ENCODE data around the gene INPP5B.
"Not testable (repeated sequence)": the region's sequence is repeated elsewhere in the genome, so short reads cannot be mapped to it uniquely, and the experiment has no call there.

Gene INPP5B

DNA sequence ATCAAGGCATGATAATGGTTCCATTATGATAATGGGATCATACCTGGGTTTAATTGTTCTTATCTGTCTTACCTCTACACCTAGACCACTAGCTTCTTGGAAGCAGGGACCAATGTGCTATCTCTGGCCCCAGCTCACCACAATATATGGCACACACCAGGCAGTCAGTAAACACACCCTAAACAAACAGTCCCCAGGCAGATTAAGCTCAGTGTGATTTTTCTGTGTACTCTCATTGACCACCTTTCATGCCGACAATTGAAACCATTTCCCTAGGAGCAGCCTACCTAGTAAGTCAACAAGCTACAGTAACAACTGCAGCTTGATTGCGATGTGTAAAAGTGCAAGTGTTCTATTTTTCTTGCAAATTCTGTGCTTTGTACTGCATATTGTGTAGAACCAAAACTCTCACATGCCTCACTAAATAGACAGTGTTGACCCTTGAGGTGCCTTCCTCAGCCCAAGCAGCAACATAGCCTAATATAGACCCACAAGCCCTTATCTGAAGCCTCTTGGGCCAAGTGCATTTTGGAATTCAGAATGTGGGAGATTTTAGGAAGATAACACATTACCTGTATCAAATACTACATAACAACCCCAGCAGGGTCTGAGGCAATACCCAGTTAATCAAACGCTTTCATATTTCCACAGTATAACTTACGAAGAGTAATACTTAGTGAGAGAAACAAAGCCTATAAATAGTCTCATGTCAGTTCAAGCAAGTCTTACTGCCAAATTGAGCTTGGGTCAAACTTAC lies 32.0 kb downstream of the INPP5B start:
- TF ChIP-seq, protein P1, sequence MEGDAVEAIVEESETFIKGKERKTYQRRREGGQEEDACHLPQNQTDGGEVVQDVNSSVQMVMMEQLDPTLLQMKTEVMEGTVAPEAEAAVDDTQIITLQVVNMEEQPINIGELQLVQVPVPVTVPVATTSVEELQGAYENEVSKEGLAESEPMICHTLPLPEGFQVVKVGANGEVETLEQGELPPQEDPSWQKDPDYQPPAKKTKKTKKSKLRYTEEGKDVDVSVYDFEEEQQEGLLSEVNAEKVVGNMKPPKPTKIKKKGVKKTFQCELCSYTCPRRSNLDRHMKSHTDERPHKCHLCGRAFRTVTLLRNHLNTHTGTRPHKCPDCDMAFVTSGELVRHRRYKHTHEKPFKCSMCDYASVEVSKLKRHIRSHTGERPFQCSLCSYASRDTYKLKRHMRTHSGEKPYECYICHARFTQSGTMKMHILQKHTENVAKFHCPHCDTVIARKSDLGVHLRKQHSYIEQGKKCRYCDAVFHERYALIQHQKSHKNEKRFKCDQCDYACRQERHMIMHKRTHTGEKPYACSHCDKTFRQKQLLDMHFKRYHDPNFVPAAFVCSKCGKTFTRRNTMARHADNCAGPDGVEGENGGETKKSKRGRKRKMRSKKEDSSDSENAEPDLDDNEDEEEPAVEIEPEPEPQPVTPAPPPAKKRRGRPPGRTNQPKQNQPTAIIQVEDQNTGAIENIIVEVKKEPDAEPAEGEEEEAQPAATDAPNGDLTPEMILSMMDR (IDR thresholded peaks at IDR 0.05; ENCODE audit: insufficient read depth, low read length, missing control alignments): no peak
- DNase-seq (ENCODE audit: low read depth, low spot score): no peak
- ChIA-PET CTCF (interaction anchor here (0.6 to 2.4 kb wide), 5 partner anchors 8 to 55 kb away, joined by 3 to 13 read pairs (median 4); partner anchors contain the start of gene MTF1), POLR2A (no interaction called here)
- H3K4me3 ChIP-seq (ENCODE audit: low read depth, low read length): no peak overlapping the region

DNA sequence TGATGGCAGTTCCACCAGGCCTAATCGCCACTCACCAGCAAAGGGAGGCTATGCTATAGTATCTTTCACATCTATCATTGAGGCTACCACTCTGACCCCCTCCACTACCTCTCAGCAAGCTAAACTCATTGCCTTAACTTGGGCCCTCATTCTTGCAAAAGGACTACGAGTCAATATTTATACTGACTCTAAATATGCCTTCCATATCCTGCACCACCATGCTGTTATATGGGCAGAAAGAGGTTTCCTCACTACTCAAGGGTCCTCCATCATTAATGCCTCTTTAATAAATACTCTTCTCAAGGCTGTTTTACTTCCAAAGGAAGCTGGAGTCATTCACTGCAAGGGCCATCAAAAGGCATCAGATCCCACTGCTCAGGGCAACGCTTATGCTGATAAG lies 35.4 kb downstream of the INPP5B start:
- DNase-seq (ENCODE audit: low read depth, low spot score); POLR2A ChIA-PET; H3K4me3 ChIP-seq (ENCODE audit: low read depth, low read length): not testable (repeated sequence)
- CTCF ChIA-PET: interaction anchor here (1.2 kb wide), 1 partner anchor 10 kb away, joined by 3 read pairs; no protein-coding TSS in a partner anchor

DNA sequence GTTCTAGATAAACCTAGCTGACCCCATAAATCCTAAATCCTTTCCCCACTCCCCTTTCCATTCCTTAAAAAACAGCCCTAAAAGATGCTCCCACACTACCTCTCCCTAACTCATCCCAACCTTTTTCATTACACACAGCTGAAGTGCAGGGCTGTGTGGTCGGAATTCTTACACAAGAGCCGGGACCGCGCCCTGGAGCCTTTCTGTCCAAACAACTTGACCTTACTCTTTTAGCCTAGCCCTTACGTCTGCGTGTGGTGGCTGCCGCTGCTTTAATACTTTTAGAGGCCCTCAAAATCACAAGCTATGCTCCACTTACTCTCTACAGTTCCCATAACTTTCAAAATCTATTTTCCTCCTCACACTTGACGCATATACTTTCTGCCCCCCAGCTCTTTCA lies 36.0 kb downstream of the INPP5B start:
- POLR2A ChIA-PET; H3K4me3 ChIP-seq (ENCODE audit: low read depth, low read length); DNase-seq (ENCODE audit: low read depth, low spot score): not testable (repeated sequence)
- CTCF ChIA-PET: interaction anchor here (1.1 to 1.2 kb wide), 2 partner anchors 10 to 21 kb away, joined by 3 read pairs; no protein-coding TSS in a partner anchor

DNA sequence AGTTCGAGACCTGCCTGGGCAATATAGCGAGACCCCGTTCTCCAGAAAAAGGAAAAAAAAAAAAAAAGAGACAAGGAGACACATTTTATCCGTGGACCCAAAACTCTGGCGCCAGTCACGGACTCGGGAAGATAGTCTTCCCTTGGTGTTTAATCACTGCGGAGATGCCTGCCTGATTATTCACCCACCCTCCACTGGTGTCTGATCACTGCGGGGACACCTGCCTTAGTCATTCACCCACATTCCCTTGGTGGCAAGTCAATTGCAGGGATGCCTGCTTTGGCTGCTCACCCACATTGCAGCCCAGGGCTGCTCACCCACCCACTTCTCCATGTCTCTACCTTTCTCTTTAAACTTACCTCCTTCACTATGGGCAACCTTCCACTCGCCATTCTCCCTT lies 38.3 kb downstream of the INPP5B start:
- POLR2A ChIA-PET; CTCF ChIA-PET; H3K4me3 ChIP-seq (ENCODE audit: low read depth, low read length); DNase-seq (ENCODE audit: low read depth, low spot score): not testable (repeated sequence)

DNA sequence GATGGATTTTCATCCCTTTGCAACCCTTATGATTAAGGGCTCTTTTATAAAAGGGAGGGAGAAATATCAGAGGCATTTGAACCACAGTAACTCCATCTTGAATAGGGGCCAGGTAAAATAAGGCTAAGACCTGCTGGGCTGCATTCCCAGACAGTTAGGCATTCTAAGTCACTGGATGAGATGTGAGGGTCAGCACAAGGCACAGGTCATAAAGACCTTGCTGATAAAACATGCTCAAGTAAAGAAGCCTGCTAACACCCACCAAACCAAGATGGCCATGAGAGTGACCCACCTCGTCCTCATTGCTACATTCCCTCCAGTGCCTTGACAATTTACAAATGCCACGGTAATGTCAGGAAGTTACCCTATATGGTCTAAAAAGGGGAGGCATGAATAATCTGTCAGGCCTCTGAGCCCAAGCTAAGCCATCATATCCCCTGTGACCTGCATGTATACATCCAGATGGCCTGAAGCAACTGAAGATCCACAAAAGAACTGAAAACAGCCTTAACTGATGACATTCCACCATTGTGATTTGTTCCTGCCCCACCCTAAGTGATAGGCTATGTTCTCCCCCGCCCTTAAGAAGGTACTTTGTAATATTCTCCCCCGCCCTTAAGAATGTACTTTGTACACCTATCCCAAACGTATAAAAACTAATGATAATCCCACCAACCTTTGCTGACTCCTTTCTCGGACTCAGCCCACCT lies 39.3 kb downstream of the INPP5B start:
- POLR2A ChIA-PET; H3K4me3 ChIP-seq (ENCODE audit: low read depth, low read length); DNase-seq (ENCODE audit: low read depth, low spot score); CTCF ChIA-PET: not testable (repeated sequence)

DNA sequence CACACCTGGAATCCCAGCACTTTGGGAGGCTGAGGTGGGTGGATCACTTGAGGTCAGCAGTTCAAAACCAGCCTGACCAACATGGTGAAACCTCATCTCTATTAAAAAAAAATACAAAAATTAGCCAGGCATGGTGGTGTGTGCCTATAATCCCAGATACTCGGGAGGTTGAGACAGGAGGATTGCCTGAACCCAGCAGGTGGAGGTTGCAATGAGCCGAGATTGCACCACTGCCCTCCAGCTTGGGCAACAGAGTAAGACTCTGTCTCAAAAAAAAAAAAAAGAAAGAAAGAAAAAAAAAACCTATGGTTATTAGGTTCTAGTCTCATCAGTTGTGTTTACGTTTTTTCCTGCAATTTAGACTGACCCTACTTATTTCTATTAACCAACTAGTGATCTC lies 40.3 kb downstream of the INPP5B start:
- CTCF ChIA-PET; H3K4me3 ChIP-seq (ENCODE audit: low read depth, low read length); DNase-seq (ENCODE audit: low read depth, low spot score); POLR2A ChIA-PET: not testable (repeated sequence)

- DNase-seq (ENCODE audit: low read depth, low spot score): no peak
- POLR2A ChIA-PET: no interaction called here
- TF ChIP-seq, protein P1 (IDR thresholded peaks at IDR 0.05; ENCODE audit: insufficient read depth, low read length, missing control alignments): no peak
- CTCF ChIA-PET: no interaction called here
- no peak overlapping the region for H3K4me3 ChIP-seq (ENCODE audit: low read depth, low read length)
Measured at GRCh38 chr1:37905727-37906126, 41.1 kb downstream of the INPP5B start.

GRCh38 chr1:37903921-37904320 lies 42.9 kb downstream of the INPP5B start:
- CTCF ChIA-PET; H3K4me3 ChIP-seq (ENCODE audit: low read depth, low read length); POLR2A ChIA-PET; DNase-seq (ENCODE audit: low read depth, low spot score): not testable (repeated sequence)

DNA sequence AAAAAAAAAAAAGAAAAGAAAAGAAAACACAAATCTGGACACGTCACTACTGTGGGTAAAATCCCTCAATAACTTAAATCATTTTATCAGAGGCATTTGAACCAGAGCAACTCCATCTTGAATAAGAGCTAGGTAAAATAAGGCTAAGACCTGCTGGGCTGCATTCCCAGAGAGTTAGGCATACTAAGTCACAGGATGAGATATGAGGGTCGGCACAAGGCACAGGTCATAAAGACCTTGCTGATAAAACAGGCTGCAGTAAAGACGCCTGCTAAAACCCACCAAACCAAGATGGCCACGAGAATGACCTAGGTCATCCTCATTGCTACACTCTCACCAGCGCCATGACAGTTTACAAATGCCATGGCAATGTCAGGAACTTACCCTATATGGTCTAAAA lies 43.9 kb downstream of the INPP5B start:
- ChIA-PET CTCF (interaction anchor here (0.9 kb wide), 1 partner anchor 10 kb away, joined by 4 read pairs; no protein-coding TSS in a partner anchor), POLR2A (no interaction called here)
- TF ChIP-seq, protein P1 (IDR thresholded peaks at IDR 0.05; ENCODE audit: insufficient read depth, low read length, missing control alignments): no peak
- H3K4me3 ChIP-seq (ENCODE audit: low read depth, low read length): no peak overlapping the region
- DNase-seq (ENCODE audit: low read depth, low spot score): no peak

All from AG04449 (cell line).